K562 (cell line): ENCODE measurements around the gene JSRP1. TPM values are rescaled to one million over a fixed set of nuclear protein-coding genes. Genes with fewer than 3 reads are reported as not detected.

Experiments
- ATAC-seq: fragments of 200-7000 bp; cut with Tn5 transposase; 3 replicates; pipeline ENCODE4 v1.9.1; 2020; ENCODE audit warnings: moderate library complexity
- BruUV-seq: library from RNA; stranded (reverse); fragments of 400-500 nt; replicated peaks from 2 replicates; lab custom pipeline; 2021; lab: Mats Ljungman, UMichigan
- CTCF ChIA-PET: fragments of 300-600 bp; formaldehyde crosslinking; extraction: SDS; loops from one replicate; lab custom pipeline; 2021; ENCODE audit warnings: low intra/inter-chr PET ratio; lab: Yijun Ruan, JAX
- POLR2A ChIA-PET: fragments of 300-600, 350-650 bp; sonication (Branson Sonifier 250); formaldehyde crosslinking; extraction: SDS; loops from one replicate; lab custom pipeline; 2021; ENCODE audit warnings: antibody characterized with exemption, inconsistent platforms; lab: Yijun Ruan, JAX
- DNase-seq, 4 experiments: peaks; one replicate each; pipeline versions ENCODE4 v3.0.0 to v3.0.0-alpha.2; 2011 to 2018; ENCODE audit warnings: low spot score in 3 of 4, mixed read lengths in 3 of 4; ENCODE audit errors: extremely low read depth in 1 of 4
- FAIRE-seq: peaks from 2 replicates; lab custom pipeline; 2011; peaks lifted over from hg19 to GRCh38; lab: Jason Lieb, UNC
- H2AFZ ChIP-seq: 2 replicates; pipeline ENCODE4 v1.6.0; 2011; ENCODE audit warnings: low read depth, low read length, control low read depth, inconsistent platforms
- H3K27ac ChIP-seq: fragments of 200-600 bp; 3 replicates; pipeline ENCODE4 v1.8.0; 2011; ENCODE audit warnings: low read depth, mild to moderate bottlenecking, control low read depth, inconsistent platforms, low read length, moderate library complexity, mixed read lengths; ENCODE audit errors: extremely low read depth
- H3K27me3 ChIP-seq, 2 experiments: fragments of 300-600 bp in 1 of 2; 2 replicates in 1 of 2; 3 replicates in 1 of 2; pipeline versions ENCODE4 v1.6.0 to v1.8.0; 2011; ENCODE audit warnings: inconsistent platforms in 2 of 2, low read length in 2 of 2, mild to moderate bottlenecking in 1 of 2, mixed read lengths in 1 of 2, moderate library complexity in 1 of 2; ENCODE audit not compliant: control insufficient read depth in 2 of 2, insufficient read depth in 2 of 2
- H3K36me3 ChIP-seq: fragments of 300-600 bp; 3 replicates; pipeline ENCODE4 v1.8.0; 2011; ENCODE audit warnings: mild to moderate bottlenecking, low read length, inconsistent platforms; ENCODE audit not compliant: control insufficient read depth, insufficient read depth
- H3K4me1 ChIP-seq, 2 experiments: fragments of 200-600 bp in 1 of 2; replicated peaks in 1 of 2; 2 replicates in 1 of 2; 3 replicates in 1 of 2; pipeline versions ENCODE4 v1.5.1 to v1.8.0; 2011; ENCODE audit warnings: inconsistent platforms in 2 of 2, low read length in 2 of 2, mild to moderate bottlenecking in 1 of 2, mixed read lengths in 1 of 2, moderate library complexity in 1 of 2; ENCODE audit not compliant: control insufficient read depth in 2 of 2, insufficient read depth in 2 of 2
- H3K4me2 ChIP-seq: 2 replicates; pipeline ENCODE4 v1.6.1; 2011; ENCODE audit warnings: low read length, control low read depth, inconsistent platforms, mixed read lengths; ENCODE audit not compliant: insufficient read depth
- H3K4me3 ChIP-seq: fragments of 200-600 bp; sonication (generic), shearing (Covaris generic); 2 replicates; pipeline ENCODE4 v1.5.1; 2016; ENCODE audit warnings: control low read depth, inconsistent platforms
- H3K79me2 ChIP-seq: fragments of 200-600 bp; 3 replicates; pipeline ENCODE4 v1.8.0; 2011; ENCODE audit warnings: low read length, inconsistent platforms; ENCODE audit not compliant: control insufficient read depth, insufficient read depth
- H3K9ac ChIP-seq, 2 experiments: 2 replicates each; pipeline versions ENCODE4 v1.6.0 to v1.6.1; 2011; ENCODE audit warnings: low read depth in 2 of 2, low read length in 2 of 2, control low read depth in 1 of 2, inconsistent platforms in 1 of 2, mild to moderate bottlenecking in 1 of 2, mixed read lengths in 1 of 2; ENCODE audit not compliant: insufficient read depth in 1 of 2
- H3K9me1 ChIP-seq: one replicate; pipeline ENCODE4 v1.6.0; 2011; ENCODE audit warnings: inconsistent platforms, mild to moderate bottlenecking, low read length, moderate library complexity; ENCODE audit not compliant: control insufficient read depth, insufficient read depth
- H3K9me3 ChIP-seq: replicated peaks from 2 replicates; pipeline ENCODE4 v1.5.1; 2011; ENCODE audit warnings: low read depth, low read length, inconsistent platforms; ENCODE audit not compliant: control insufficient read depth, insufficient read depth
- H4K20me1 ChIP-seq: replicated peaks from 2 replicates; pipeline ENCODE4 v1.6.1; 2011; ENCODE audit warnings: low read length, inconsistent platforms, mixed read lengths; ENCODE audit not compliant: control insufficient read depth, insufficient read depth
- CBX1 ChIP-seq: sonication (generic); IDR thresholded peaks from 2 replicates; pipeline ENCODE4 v1.6.1; 2016; ENCODE audit warnings: antibody characterized with exemption, low read depth, mild to moderate bottlenecking
- DACH1 ChIP-seq: fragments of 450-650 bp; IDR thresholded peaks from 2 replicates; pipeline ENCODE4 v1.6.1; 2018; ENCODE audit not compliant: partially characterized antibody
- FOSL1 ChIP-seq: fragments of 200-800 bp; sonication (Bioruptor generic); conservative IDR thresholded peaks from 2 replicates; pipeline ENCODE4 v1.6.1; 2016; ENCODE audit warnings: missing genetic modification characterization, missing compliant biosample characterization
- KDM1A ChIP-seq, 2 experiments: fragments of 450-650 bp; IDR thresholded peaks; 2 replicates each; pipeline ENCODE4 v1.6.1; 2016; ENCODE audit warnings: mild to moderate bottlenecking in 2 of 2
- MTA2 ChIP-seq: fragments of 450-650 bp; IDR thresholded peaks from 2 replicates; pipeline ENCODE4 v1.6.1; 2016; ENCODE audit warnings: low read depth
- NRF1 ChIP-seq, 2 experiments: fragments of 450-650 bp; IDR thresholded peaks in 1 of 2; conservative IDR thresholded peaks in 1 of 2; 2 replicates each; pipeline ENCODE4 v1.6.1; 2014; ENCODE audit warnings: mild to moderate bottlenecking in 2 of 2
- SAFB ChIP-seq: fragments of 200-400 bp; formaldehyde crosslinking; IDR thresholded peaks from 2 replicates; pipeline ENCODE4 v1.6.1; 2017; ENCODE audit warnings: low read depth, low read length, borderline replicate concordance
- SIRT6 ChIP-seq: IDR thresholded peaks from one replicate; pipeline ENCODE4 v1.6.1; 2012; ENCODE audit warnings: low read depth, mild to moderate bottlenecking, control low read depth, inconsistent platforms, low read length, moderate library complexity
- SNRNP70 ChIP-seq: fragments of 200-400 bp; formaldehyde crosslinking; optimal IDR thresholded peaks from 2 replicates; pipeline ENCODE3; 2017; ENCODE audit warnings: low read depth, low read length
- ZNF316 ChIP-seq: fragments of 450-650 bp; IDR thresholded peaks from 2 replicates; pipeline ENCODE4 v1.6.1; 2016
- WGBS: fragments of 100-300 bp; shearing (Covaris generic); methylation state at CpG from one replicate; pipeline ENCODE4 v1.1.6; 2016; ENCODE audit warnings: low coverage, mixed read lengths; ENCODE audit not compliant: insufficient coverage; ENCODE audit errors: missing lambda C conversion rate; 5-methylcytosine and 5-hydroxymethylcytosine counted together
- in situ Hi-C: fragments of 300-500 bp; cut with MboI; formaldehyde crosslinking; loops from 4 replicates; pipeline ENCODE4 v1.15.0; 2018; ENCODE audit warnings: inconsistent platforms, mixed read lengths
- intact Hi-C: fragments of 100-400 bp; cut with micrococcal nuclease; formaldehyde crosslinking; loops from 2 replicates; pipeline ENCODE4 v1.14.2; 2022
- polyA plus RNA-seq, 8 experiments: library from polyadenylated mRNA; depleted of rRNA in 4 of 8; stranded (reverse) in 5 of 8; unstranded in 3 of 8; fragments of >200 nt; fragmentation: Nextera tagmentation in 2 of 8; fragmentation: Illumina TruSeq in 1 of 8; extraction: Ambion mirVana in 2 of 8; extraction: Trizol in 1 of 8; gene quantifications; 2 replicates each; pipeline versions ENCODE4 v1.2.1 to v1.2.3, GENCODE V29; 2011 to 2014; ENCODE audit warnings: inconsistent platforms in 1 of 8, missing spikeins in 1 of 8
- total RNA-seq, 7 experiments: library from RNA; depleted of rRNA in 6 of 7; stranded (reverse); fragments of >200 nt in 6 of 7; fragmentation: Illumina TruSeq in 2 of 7; extraction: Trizol in 2 of 7; gene quantifications; 2 replicates each; pipeline versions ENCODE4 v1.2.1 to v1.2.3, GENCODE V29; 2011 to 2021; ENCODE audit warnings: low replicate concordance in 1 of 7
- TF ChIP-seq, protein P1 (sequence below): sonication (generic); formaldehyde crosslinking; IDR thresholded peaks from 2 replicates; pipeline ENCODE4 v1.8.1; 2023; ENCODE audit warnings: missing genetic modification reagents, mild to moderate bottlenecking, borderline replicate concordance
- TF ChIP-seq, protein P2 (sequence below), 2 experiments: fragments of 450-650 bp in 1 of 2; sonication (generic) in 1 of 2; formaldehyde crosslinking in 1 of 2; IDR thresholded peaks in 1 of 2; conservative IDR thresholded peaks in 1 of 2; 2 replicates each; pipeline versions ENCODE4 v1.6.1 to v1.8.1; 2016 to 2023; ENCODE audit warnings: mild to moderate bottlenecking in 2 of 2, moderate library complexity in 2 of 2, inconsistent platforms in 1 of 2, missing genetic modification reagents in 1 of 2

Gene JSRP1
- total and polyA plus RNA-seq, 9 of the 15 experiments (the other 6 are each of a cell fraction or from before 2014, with no cell fraction given) = 0.08 to 1.2 (median 0.51) TPM; not detected in 4

DNA sequence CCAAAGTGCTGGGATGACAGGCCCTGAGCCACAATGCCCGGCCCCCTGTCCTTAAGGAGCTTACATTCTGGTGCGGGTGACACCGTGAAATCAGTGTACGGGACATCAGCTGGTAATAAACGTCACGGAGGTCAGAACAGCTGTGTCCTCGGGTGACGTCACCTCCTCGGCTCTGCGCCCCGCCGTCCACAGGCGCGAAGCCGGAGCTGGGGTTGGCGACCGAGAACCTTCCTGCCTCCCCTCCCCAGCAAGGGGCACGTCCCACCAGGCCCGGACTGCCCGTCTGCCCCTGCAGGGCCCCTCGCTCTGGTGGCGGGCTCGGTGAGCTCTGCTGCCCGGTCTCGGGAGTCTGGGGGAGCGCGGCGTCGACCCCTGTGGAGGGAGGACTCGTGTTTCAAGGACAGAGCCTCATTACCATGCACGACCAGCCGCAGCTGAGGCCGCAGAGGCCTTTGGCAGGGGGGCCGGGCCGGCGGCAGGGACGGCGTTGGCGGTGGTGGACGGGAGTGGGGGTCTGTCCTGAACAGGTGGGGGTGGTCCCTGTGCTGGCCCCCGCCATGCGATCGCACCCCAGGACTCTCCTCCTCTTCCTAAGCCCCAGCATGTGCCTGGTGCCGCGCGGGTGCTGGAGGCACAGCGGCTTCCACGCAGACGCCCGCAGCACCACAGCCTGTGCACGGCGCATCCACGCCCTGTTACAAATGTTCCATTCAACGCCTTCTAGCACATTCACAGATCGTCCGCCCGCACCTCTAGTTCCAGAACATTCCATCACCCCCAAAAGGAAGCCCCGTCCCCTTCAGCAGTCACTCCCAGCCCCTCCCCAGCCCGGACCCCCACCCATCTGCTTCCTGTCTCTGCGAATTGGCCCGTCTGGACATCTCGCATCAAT, 46.3 kb upstream of the JSRP1 start:
- Histone ChIP-seq H3K4me1 (peaks cover 6 to 46% of the 10 kb centered on the region in 2 experiments; a peak in 4 of 5 replicates), H3K36me3 (no peaks in the 10 kb centered on the region), H4K20me1 (no peaks in the 10 kb centered on the region), H3K27me3 (peaks cover 0 to 13% of the 10 kb centered on the region in 2 experiments; a peak in 2 of 5 replicates), H3K9me3 (no peaks in the 10 kb centered on the region), H3K4me3 (no peak overlapping the region), H2AFZ (no peak overlapping the region), H3K27ac (no peak overlapping the region), H3K4me2 (no peak overlapping the region), H3K9ac (peak overlapping the region in 1 of 2 experiments; percentile 68; a peak in 2 of 4 replicates), H3K9me1 (peaks cover 3% of the 10 kb centered on the region), H3K79me2 (no peaks in the 10 kb centered on the region)
- FAIRE-seq = peak; percentile 6
- in situ Hi-C loops (no loop called here), intact Hi-C loops (no loop called here)
- CTCF ChIA-PET = no interaction called here
- BruUV-seq = no TSS peak
- peak; percentile 55 for ATAC-seq
- POLR2A ChIA-PET = interaction anchor here (0.7 to 1.2 kb wide), 5 partner anchors 8 to 132 kb away, joined by 3 to 4 read pairs (median 3); no protein-coding TSS in a partner anchor
- DNase-seq = peak; percentile 42 to 65 (median 51)
- WGBS = 36% methylated on average over 41 of the region's 62 CpGs
- TF ChIP-seq, protein P1, sequence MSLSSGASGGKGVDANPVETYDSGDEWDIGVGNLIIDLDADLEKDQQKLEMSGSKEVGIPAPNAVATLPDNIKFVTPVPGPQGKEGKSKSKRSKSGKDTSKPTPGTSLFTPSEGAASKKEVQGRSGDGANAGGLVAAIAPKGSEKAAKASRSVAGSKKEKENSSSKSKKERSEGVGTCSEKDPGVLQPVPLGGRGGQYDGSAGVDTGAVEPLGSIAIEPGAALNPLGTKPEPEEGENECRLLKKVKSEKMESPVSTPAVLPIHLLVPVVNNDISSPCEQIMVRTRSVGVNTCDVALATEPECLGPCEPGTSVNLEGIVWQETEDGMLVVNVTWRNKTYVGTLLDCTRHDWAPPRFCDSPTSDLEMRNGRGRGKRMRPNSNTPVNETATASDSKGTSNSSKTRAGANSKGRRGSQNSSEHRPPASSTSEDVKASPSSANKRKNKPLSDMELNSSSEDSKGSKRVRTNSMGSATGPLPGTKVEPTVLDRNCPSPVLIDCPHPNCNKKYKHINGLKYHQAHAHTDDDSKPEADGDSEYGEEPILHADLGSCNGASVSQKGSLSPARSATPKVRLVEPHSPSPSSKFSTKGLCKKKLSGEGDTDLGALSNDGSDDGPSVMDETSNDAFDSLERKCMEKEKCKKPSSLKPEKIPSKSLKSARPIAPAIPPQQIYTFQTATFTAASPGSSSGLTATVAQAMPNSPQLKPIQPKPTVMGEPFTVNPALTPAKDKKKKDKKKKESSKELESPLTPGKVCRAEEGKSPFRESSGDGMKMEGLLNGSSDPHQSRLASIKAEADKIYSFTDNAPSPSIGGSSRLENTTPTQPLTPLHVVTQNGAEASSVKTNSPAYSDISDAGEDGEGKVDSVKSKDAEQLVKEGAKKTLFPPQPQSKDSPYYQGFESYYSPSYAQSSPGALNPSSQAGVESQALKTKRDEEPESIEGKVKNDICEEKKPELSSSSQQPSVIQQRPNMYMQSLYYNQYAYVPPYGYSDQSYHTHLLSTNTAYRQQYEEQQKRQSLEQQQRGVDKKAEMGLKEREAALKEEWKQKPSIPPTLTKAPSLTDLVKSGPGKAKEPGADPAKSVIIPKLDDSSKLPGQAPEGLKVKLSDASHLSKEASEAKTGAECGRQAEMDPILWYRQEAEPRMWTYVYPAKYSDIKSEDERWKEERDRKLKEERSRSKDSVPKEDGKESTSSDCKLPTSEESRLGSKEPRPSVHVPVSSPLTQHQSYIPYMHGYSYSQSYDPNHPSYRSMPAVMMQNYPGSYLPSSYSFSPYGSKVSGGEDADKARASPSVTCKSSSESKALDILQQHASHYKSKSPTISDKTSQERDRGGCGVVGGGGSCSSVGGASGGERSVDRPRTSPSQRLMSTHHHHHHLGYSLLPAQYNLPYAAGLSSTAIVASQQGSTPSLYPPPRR (CRISPR knock-in tag) = no peak
- TF ChIP-seq NRF1 (conservative IDR thresholded peaks at IDR 0.05 in 1 of 2, IDR thresholded peaks at IDR 0.05 in 1 of 2) (0 out of 4 replicates have a peak, but pooled peaks of 1 of the 2 experiments have one; percentile 26), FOSL1 (tag) (no peak), DACH1 (peak; percentile 95), CBX1 (no peak), KDM1A (IDR thresholded peaks at IDR 0.05) (peak; percentile 39 to 47), SAFB (0 out of 2 replicates have a peak, but pooled peaks have one; percentile 34), MTA2 (no peak), SNRNP70 (no peak), ZNF316 (peak; percentile 62), SIRT6 (no peak)
- TF ChIP-seq, protein P2, sequence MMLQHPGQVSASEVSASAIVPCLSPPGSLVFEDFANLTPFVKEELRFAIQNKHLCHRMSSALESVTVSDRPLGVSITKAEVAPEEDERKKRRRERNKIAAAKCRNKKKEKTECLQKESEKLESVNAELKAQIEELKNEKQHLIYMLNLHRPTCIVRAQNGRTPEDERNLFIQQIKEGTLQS (IDR thresholded peaks at IDR 0.05) = peak; percentile 98
- TF ChIP-seq, protein P2 (CRISPR knock-in tag; conservative IDR thresholded peaks at IDR 0.05) = no peak
